IPS DF 4.7 (cell line): ENCODE data around the gene DSCAM.

Source experiments
- DNase-seq: peaks from one replicate; pipeline ENCODE4 v3.0.0-alpha.2; 2013; ENCODE audit warnings: low spot score; ENCODE audit errors: extremely low read depth

The DSCAM gene

GRCh38 chr21:40615505-40616376, 231.2 kb downstream of the DSCAM start:
- DNase-seq: no peak

DNA sequence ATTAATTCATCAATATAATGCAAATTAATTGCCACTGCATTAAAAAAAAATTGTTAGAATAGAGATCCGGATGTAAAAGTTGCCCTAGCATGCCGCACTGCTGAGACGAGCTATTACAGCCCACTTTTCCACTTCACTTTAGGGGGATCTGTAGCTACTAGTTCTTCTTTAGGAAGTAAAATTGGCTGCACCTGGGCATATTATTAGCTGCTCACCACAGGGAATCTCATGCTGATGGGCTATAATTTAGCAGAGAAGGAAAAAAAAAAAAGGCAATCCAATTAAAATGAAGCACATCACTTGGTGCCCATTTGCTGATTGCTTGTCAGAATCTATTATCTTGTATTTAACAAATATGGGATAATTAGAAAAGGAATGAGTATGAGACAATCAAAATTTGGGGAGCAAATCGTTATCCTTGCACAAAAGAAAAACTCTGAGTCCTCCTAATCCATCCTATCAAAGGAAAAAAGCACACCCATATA, 233.4 kb downstream of the DSCAM start:
- no peak for DNase-seq

GRCh38 chr21:40610345-40610744, 236.6 kb downstream of the DSCAM start:
- no peak for DNase-seq

DNA sequence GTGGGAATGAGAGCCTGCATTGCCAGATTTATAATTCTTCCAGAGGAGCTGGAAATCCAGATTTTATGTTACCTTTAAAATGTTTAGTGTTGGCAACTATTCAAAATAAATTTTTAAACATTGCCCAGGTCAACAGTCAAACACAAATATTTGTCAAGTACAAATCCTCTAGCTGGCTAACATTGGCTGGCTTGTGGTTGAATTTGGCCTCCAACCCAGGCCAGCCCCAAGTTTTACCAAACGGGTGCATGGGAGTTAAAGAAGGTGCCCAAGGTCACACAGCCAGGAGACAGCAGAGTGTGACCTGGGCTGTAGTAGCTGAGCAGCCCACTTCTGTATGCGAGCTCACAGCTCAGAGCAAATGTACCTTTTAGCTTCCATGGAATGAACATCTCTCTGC, 240.6 kb downstream of the DSCAM start:
- no peak for DNase-seq

- DNase-seq: no peak
Measured at GRCh38 chr21:40605094-40605493, 241.9 kb downstream of the DSCAM start.

- DNase-seq: no peak
Measured at GRCh38 chr21:40603774-40604173, 243.2 kb downstream of the DSCAM start.

DNA sequence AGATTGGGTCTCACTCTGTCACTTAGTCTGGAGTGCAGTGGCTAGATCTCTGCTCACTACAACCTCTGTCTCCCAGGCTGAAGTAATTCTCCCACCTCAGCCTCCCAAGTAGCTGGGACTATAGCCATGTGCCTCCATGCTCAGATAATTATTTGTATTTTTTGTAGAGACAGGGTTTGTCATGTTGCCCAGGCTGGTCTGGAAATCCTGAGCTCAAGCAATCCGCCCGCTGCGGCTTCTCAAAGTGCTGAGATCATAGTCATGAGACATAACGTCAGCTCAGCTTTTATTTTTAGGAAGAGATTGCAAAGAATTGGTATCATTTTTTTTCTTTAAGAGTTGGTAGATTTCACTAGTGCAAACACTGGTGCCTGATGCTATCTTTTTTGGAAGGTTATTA, 244.9 kb downstream of the DSCAM start:
- DNase-seq: no peak

GRCh38 chr21:40595806-40596205, 251.2 kb downstream of the DSCAM start:
- DNase-seq: no peak

GRCh38 chr21:40587736-40588346, 259.1 kb downstream of the DSCAM start:
- DNase-seq: no peak

DNA sequence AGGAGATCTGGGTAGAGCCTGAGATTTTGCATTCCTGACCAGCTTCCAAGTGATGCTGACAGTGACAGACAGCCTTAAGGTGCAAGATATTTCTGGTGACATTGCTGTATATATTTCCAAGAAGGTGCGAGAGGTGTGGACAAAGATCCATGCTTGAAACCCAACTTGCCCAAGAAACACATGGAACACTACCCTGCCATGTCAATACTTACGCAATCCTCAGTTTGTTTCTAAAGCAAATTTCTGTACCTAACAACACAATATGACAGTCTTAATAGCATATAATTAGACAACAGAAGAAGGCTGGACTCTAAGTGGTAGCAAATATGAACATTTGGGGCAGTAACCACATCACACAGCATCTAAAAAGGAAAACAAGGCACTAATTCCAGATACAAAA, 260.4 kb downstream of the DSCAM start:
- DNase-seq: no peak

- no peak for DNase-seq
Measured at GRCh38 chr21:40577285-40578043, 269.5 kb downstream of the DSCAM start.

- no peak for DNase-seq
Measured at GRCh38 chr21:40575976-40576375, 271.0 kb downstream of the DSCAM start.

- no peak for DNase-seq
Measured at GRCh38 chr21:40569357-40569756, 277.6 kb downstream of the DSCAM start.

- no peak for DNase-seq
Measured at GRCh38 chr21:40568807-40569206, 278.2 kb downstream of the DSCAM start.

DNA sequence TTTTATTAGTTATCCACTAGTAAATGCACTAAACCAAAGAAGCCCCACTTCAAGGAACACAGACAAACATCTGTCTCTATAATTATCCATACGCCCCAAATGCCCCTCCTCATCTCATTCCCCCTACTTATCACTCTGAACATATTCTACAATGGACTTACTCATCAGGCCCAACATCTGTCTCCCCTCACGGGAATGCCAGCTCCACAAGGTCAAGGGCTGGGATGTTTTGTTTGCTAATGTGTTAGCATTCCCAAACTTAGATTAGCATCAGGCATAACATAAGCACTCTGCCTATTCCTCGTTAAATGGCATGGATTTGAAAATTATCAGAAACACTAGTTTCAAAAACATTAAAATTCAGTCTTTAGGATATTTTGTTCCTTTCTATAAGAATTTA, 279.5 kb downstream of the DSCAM start:
- no peak for DNase-seq

- no peak for DNase-seq
Measured at GRCh38 chr21:40566486-40566885, 280.5 kb downstream of the DSCAM start.

DNA sequence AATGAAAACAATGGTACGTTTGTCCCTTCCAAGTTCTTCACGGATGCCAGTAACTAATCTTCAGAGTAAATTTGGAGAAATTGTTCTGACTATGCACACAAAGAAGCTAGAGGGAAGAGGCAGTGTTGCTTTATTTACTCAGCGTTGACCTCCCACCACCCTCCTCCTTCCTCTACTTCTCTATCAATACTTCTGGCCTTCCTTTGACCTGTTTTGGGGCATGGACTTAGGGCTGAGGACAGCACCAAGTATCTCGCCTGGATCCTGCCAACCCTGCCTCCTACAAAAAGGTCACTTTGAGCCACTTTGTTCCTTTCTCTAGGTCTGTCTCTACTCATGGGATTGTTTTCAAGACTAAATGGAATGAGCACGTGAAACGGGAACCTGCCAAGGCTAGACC, 282.6 kb downstream of the DSCAM start:
- no peak for DNase-seq

- DNase-seq: no peak
Measured at GRCh38 chr21:40563900-40564299, 283.1 kb downstream of the DSCAM start.

DNA sequence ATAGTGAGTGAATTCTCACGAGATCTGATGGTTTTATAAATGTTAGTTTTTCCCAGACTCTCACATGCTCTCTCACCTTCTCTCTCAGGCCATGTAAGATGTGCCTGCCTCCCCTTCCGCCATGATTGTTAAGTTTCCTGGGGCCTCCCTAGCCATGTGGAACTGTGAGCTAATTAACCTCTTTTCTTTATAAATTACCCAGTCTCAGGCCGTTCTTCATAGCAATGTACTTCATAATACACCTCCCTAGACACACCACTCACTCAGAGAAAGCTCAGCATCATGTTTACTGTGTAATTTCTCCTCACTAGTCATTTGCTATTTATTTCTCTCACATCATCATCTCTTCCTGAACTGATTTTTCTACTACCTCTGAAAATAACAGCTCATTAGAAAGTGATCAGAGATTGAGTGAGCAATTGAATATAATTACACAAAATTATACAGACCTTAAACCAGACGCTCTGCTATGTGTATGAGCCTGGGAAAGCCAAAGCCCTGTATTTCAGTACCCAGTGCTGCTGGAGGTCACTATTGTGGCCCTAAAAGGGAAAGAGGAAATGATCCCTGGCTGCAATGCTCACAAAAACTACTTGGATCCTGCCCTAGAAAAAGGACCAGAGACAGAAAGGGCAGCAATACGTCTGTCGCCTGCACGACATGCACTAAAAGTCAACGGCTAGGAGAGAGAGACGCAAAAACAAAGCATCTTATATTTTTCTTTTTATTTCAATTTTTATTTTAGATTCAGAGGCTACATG, 284.5 kb downstream of the DSCAM start:
- DNase-seq: no peak

- no peak for DNase-seq
Measured at GRCh38 chr21:40556442-40556968, 290.5 kb downstream of the DSCAM start.

GRCh38 chr21:40555021-40555528, 291.9 kb downstream of the DSCAM start:
- DNase-seq: no peak
